ENCODE results near the gene SLCO4A1. TPM values are rescaled to one million over a fixed set of nuclear protein-coding genes. Genes with fewer than 3 reads are reported as not detected.
A peak's percentile ranks its signal among the peaks of the same experiment; 100 is the strongest.

SLCO4A1 gene
- total and polyA plus RNA-seq, 7 donors: 3.6 to 26.3 (median 5.7) TPM

DNA sequence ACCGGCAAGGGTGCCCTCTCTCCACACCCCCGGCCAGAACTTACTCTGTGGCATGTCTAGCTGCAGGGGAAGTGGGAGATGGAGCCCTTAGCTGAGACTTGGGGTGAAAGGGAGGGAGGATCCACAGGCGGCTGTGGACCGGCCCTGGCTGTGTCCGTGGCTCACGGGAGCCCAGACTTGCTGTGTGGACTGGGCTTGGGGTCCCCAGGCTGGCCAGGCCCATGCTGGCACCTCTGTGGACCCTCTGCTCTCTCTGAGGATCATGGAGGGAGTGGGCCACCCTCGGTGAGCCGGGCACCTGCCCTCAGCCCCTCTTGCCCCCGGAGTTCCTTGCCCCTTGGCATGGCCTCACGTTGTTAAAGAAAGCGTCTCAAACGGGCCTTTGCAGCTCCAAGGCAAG, 57.4 kb downstream of the SLCO4A1 start:
- Histone ChIP-seq H3K4me1 (peaks cover 1 to 23% (median 20%) of the 10 kb centered on the region in 4 donors), H3K36me3 (no peaks in the 10 kb centered on the region), H3K4me3 (no peak overlapping the region), H3K27me3 (no peaks in the 10 kb centered on the region), H3K9me3 (no peaks in the 10 kb centered on the region), H3K27ac (no peak overlapping the region)
- TF ChIP-seq POLR2AphosphoS5 (IDR thresholded peaks at IDR 0.05) (no peak), EP300 (IDR thresholded peaks at IDR 0.05) (no peak), POLR2A (IDR thresholded peaks at IDR 0.05) (no peak)
- TF ChIP-seq, protein P1, sequence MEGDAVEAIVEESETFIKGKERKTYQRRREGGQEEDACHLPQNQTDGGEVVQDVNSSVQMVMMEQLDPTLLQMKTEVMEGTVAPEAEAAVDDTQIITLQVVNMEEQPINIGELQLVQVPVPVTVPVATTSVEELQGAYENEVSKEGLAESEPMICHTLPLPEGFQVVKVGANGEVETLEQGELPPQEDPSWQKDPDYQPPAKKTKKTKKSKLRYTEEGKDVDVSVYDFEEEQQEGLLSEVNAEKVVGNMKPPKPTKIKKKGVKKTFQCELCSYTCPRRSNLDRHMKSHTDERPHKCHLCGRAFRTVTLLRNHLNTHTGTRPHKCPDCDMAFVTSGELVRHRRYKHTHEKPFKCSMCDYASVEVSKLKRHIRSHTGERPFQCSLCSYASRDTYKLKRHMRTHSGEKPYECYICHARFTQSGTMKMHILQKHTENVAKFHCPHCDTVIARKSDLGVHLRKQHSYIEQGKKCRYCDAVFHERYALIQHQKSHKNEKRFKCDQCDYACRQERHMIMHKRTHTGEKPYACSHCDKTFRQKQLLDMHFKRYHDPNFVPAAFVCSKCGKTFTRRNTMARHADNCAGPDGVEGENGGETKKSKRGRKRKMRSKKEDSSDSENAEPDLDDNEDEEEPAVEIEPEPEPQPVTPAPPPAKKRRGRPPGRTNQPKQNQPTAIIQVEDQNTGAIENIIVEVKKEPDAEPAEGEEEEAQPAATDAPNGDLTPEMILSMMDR (IDR thresholded peaks at IDR 0.05): no peak
- intact Hi-C loops (cut with DNase I): no loop called here
- DNase-seq: no peak
- 85 to 91% methylated on average over 12 of the region's 12 CpGs for WGBS, 2 donors

DNA sequence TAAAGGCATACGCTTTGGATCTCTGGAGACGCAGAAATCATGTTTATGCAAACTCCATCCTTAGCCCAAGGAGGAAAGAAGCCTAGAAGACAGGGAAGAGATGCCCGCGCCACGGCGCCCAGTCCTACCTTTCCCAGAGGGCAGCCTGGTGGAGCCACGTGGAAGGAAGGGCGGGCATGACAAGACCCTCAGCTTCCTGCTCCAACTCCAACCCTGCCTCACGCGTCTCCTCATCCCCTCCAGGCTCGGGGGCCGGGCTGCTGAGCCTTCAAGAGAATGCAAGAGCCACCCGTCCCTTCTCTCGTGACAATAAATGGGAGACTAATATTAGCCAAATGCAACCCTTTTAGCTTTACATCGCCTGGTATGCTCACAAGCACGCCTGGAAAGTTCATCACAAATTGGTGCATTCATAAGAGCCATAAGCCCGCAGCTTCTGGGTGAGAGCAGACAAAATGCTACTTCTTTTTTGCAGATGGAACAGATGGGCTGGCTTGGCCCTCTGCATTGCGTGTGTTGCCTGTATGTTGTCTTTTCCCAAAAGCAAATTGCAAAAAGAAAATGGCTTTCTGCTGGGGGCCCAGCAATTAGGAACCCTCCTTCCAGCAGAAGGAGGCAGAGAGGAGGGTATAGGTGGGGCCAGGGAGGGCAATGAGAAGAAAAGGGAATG, 58.1 kb downstream of the SLCO4A1 start:
- Histone ChIP-seq H3K4me3 (no peak overlapping the region), H3K27me3 (no peaks in the 10 kb centered on the region), H3K36me3 (no peaks in the 10 kb centered on the region), H3K27ac (no peak overlapping the region), H3K9me3 (no peaks in the 10 kb centered on the region), H3K4me1 (peaks cover 4 to 29% (median 27%) of the 10 kb centered on the region in 4 donors)
- DNase-seq: no peak
- intact Hi-C loops (cut with DNase I): no loop called here
- 91 to 92% methylated on average over 18 of the region's 18 CpGs for WGBS, 2 donors
- TF ChIP-seq POLR2A (IDR thresholded peaks at IDR 0.05): no peak
- TF ChIP-seq, protein P1 (IDR thresholded peaks at IDR 0.05): no peak
- no peak for TF ChIP-seq EP300 (IDR thresholded peaks at IDR 0.05)
- TF ChIP-seq POLR2AphosphoS5 (IDR thresholded peaks at IDR 0.05): no peak

DNA sequence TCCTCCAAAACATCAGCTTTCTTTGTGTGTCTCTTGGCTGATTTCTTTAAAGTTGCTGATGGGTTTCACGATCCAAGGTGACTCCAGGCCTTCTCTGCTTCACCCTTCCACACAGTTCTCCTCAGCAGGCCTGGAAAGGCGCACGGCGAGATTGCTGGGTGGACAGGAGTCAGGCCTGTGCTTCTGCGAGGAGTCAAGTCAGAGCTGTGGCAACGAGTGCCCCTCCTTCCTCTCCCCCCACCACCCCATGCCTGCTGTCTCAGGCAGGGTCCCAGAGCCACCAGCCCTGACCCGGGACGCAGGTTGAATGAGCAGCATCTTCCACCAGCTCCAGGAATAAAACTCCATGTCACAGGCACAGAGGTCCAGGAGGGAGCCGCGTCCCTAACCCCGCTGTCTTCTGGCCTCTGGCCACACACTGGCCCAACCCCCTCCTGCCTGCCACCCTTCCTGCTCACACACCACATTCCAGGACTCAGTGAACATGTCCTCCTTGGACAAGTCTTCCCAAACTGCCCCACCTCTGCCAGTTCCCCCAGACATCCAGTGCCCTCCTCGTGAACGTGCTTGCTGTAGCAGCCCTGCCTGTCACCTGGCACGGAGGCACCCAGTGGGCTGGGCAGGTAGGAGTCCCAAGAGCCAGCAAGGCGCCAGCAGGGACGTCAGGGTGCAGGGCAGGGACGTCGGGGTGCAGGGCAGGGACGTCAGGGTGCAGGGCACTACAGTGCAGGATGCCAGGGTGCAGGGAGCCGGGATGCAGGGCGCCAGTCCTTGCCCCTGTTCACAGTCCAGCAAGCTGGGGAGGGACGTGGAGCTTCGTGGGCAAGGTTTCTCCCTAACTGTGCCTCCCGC, 59.1 kb downstream of the SLCO4A1 start:
- Histone ChIP-seq H3K4me3 (no peak overlapping the region), H3K27ac (no peak overlapping the region), H3K27me3 (no peaks in the 10 kb centered on the region), H3K4me1 (peaks cover 4 to 32% (median 27%) of the 10 kb centered on the region in 4 donors), H3K36me3 (no peaks in the 10 kb centered on the region), H3K9me3 (no peaks in the 10 kb centered on the region)
- TF ChIP-seq POLR2A (IDR thresholded peaks at IDR 0.05) (no peak), EP300 (IDR thresholded peaks at IDR 0.05) (no peak), POLR2AphosphoS5 (IDR thresholded peaks at IDR 0.05) (no peak)
- TF ChIP-seq, protein P1 (IDR thresholded peaks at IDR 0.05): no peak
- DNase-seq: no peak
- intact Hi-C loops (cut with DNase I): loop anchor here (2.0 kb wide), 1 partner anchor 33 kb away; no protein-coding TSS in a partner anchor
- WGBS, 2 donors: 80 to 85% methylated on average over 24 of the region's 24 CpGs

DNA sequence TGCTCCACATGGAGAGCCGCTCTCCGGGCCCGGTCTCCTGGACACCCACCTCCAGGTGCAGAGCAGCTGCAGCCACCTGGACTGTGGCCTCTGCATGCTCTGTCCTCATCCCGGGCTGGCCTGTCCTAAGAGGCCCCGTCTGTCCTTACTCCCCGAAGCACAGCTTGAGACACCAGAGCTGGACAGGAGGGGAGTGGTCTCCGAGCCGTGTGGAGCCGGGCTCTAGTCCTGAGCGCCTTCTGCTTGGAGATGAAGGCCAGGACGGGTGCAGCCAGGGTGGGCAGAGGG, 59.7 kb downstream of the SLCO4A1 start:
- DNase-seq: no peak
- no peaks in the 10 kb centered on the region for H3K9me3 ChIP-seq
- 82 to 84% methylated on average over 11 of the region's 11 CpGs for WGBS, 2 donors
- H3K27ac ChIP-seq: no peak overlapping the region
- intact Hi-C loops (cut with DNase I): loop anchor here (2.0 kb wide), 1 partner anchor 33 kb away; no protein-coding TSS in a partner anchor
- no peaks in the 10 kb centered on the region for H3K27me3 ChIP-seq
- H3K4me3 ChIP-seq: no peak overlapping the region
- no peaks in the 10 kb centered on the region for H3K36me3 ChIP-seq
- no peak for TF ChIP-seq POLR2A (IDR thresholded peaks at IDR 0.05)
- TF ChIP-seq EP300 (IDR thresholded peaks at IDR 0.05): no peak
- TF ChIP-seq, protein P1 (IDR thresholded peaks at IDR 0.05): no peak
- peak in 1 of 4 donors; percentile 5 for TF ChIP-seq POLR2AphosphoS5 (IDR thresholded peaks at IDR 0.05)
- H3K4me1 ChIP-seq: peaks cover 4 to 32% (median 27%) of the 10 kb centered on the region in 4 donors

Measured in sigmoid colon (tissue), 7 donors.